Mononuclear cell (primary cell): ENCODE data around the gene LEFTY2. TPM values are rescaled to one million over a fixed set of nuclear protein-coding genes. Genes with fewer than 3 reads are reported as not detected.
A peak's percentile ranks its signal among the peaks of the same experiment; 100 is the strongest.

Experiments used
- H3K27me3 ChIP-seq: 2 replicates; pipeline ENCODE4 v1.6.0; 2011; ENCODE audit warnings: low read length, control low read depth; ENCODE audit not compliant: insufficient read depth
- H3K4me1 ChIP-seq: 2 replicates; pipeline ENCODE4 v1.5.1; 2011; ENCODE audit warnings: mild to moderate bottlenecking, low read length, control low read depth; ENCODE audit not compliant: insufficient read depth
- H3K4me3 ChIP-seq: 2 replicates; pipeline ENCODE4 v1.5.1; 2011; ENCODE audit warnings: mild to moderate bottlenecking, low read length, moderate library complexity
- H3K9me3 ChIP-seq: 2 replicates; pipeline ENCODE4 v1.5.1; 2011; ENCODE audit warnings: low read depth, mild to moderate bottlenecking, control low read depth, low read length
- total RNA-seq: library from RNA; depleted of rRNA; stranded (reverse); fragments of >200 nt; gene quantifications from one replicate; pipeline ENCODE4 v1.2.3, GENCODE V29; 2012

LEFTY2 gene
- total RNA-seq, 1 donor: not detected

DNA sequence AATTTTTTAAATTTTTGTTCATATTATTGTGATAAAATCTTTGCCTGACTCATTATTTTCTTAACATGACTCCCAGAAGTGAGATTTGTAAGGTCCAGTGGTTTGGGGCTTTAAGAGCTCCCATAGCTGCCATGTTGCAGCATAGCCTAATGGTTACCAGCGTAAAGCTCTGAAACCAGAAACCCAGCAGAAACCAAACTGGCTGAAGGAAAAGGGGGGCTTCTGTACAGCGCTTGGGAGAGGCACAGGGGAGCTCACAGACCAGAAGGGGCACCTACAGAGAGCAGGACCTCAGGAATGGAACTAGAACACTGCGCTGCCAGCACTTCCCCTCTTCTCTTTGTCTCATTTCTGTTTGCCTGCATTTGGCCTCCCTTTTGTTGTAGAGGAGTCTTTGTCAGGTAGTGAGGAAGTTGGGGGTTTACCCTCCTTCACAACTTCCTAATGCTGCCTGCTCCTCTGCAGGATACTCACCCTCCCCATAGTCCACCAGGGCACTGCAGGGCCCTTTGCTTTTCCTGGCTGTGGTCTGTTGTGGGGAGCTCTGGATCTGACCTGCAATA, 14.4 kb downstream of the LEFTY2 start:
- Histone ChIP-seq H3K4me1 (peaks cover 28% of the 10 kb centered on the region), H3K27me3 (no peaks in the 10 kb centered on the region), H3K4me3 (no peak overlapping the region), H3K9me3 (no peaks in the 10 kb centered on the region)

DNA sequence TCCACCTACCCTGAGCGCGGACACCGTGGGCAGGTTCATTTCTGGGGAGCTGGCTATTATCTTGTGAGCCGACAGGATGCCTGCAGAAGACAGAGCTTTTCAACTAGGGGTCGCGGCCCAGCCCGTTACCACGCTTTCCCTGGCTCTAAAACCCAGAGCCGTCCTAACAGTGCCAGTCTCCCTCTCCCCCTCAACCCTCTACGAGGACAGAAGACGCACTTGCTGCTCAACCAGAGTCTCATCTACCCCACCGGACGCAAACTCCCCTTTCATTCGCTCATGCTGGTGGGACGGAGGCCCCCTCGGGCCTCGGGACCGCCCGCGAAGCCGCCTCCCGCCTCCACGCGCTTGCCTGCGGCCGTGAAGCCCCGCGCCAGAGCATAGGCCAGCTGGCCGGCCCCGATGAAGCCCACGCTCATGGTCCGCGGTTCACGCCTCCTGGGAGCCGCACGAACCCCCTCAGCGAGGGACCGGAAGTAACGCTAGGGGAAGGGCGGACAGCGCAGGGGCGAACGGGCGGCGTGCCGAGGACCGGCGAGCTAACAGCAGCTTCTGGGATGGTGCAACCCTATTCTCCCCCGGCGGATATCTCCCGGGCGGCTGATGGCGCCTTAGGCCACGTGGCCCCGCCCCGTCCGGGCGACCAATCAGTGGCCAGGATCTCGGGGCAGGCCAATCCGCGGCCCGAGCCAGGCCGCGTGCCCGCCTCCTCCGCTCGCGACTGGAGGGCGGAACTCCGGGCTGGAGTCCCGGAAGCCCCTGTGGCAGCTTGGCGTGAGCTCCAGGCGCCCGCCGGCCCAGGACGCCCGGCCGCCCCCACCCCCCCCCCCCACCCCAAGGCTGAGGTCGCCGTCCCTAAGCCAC, 17.1 kb downstream of the LEFTY2 start, which contains the start of gene PYCR2:
TSS of gene PYCR2 (minus strand) at position 559 of the 864 bp plus-strand sequence. CDS start at position 419, 140 bp downstream.
- H3K4me3 ChIP-seq: peak within 1 kb of the TSS; percentile 95
- no peaks in the 10 kb centered on the region for H3K27me3 ChIP-seq
- peaks cover 28% of the 10 kb centered on the region for H3K4me1 ChIP-seq
- no peaks in the 10 kb centered on the region for H3K9me3 ChIP-seq

DNA sequence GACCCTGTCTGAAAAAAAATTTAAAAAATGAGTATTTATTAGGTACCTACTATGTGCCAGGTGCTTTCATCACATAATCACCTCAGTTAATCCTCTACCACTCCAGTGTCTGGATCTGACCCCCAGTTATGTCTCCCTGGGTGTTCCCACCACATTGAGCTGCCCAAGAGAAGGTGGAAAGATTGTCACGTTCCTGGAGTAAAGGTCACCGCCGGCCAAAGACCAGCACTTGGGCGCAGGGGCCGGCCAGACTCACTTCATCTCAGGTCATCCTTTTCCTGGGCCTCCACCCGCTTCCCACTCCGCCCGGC, 17.7 kb downstream of the LEFTY2 start:
- Histone ChIP-seq H3K4me1 (peaks cover 28% of the 10 kb centered on the region), H3K27me3 (no peaks in the 10 kb centered on the region), H3K4me3 (peak overlapping the region; percentile 95), H3K9me3 (no peaks in the 10 kb centered on the region)

DNA sequence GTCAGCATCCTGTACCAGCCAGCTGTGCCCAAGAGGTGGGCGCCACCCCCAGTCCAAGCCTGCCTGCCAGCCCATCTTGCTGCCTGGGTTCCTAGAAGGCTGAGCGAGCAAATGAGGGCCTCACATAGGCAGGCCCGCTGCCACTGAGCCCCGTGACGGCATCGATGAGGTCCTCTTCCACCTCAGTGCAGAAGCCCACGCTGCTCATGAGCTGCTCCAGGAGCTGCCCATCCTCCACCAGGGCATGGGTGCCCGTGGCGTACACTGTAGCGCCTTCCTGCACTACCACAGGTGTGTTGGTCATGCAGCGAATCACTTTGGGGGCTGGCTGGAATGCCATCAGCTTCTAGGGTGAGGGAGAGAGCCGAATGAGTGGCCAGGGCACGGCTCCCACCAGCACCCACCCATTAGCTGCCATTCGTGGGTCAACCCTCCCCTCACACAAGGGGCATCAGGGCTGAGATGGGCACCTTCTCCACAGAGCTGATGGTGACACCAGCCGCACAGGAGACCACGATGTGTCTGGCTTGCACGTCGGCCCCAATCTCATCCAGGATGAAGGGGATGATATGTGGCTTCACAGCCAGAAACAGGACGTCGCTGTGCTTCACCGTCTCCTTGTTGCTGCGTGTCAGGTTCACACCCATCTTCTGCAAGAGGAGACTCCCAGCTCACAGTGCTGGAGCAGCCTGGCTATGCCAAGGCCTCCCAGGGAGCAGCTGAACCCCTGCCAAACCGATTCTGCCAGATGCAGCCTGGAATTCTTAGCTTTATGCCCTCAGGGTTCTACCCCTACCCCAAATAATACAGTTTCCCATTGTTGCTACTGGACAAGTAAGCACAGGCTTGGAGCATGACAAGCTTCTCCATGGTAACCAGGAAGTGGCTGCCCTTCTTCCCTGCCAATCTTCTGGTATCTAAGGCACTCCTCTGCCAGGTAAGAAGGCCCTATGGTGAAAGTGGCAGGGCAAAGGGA, 19.0 kb downstream of the LEFTY2 start:
- Histone ChIP-seq H3K27me3 (no peaks in the 10 kb centered on the region), H3K4me1 (peaks cover 28% of the 10 kb centered on the region), H3K4me3 (no peak overlapping the region)

DNA sequence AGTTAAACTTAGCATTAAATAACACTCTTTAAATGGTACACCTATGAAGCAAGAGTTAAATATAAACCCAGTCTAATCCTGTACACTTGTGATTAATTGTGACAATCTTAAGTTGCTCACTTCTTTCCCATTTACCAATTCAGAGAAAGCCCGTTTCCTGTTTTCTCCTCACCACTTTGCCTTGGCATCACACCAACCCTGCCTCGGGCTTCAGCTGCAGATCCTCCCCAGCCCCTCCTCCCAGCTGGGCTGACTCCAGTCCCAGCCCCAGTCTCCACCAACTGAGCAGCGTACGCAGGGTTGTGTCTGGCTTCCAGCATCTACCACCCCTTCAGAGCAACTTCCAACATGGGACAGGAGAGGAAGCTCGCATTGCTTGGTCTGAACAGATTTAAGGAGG, 21.1 kb downstream of the LEFTY2 start:
- Histone ChIP-seq H3K4me3 (no peak overlapping the region), H3K27me3 (no peaks in the 10 kb centered on the region), H3K4me1 (peaks cover 19% of the 10 kb centered on the region), H3K9me3 (no peaks in the 10 kb centered on the region)

More for the DNA sequence above, 19.0 kb downstream of the LEFTY2 start:
- H3K9me3 ChIP-seq: no peaks in the 10 kb centered on the region

DNA sequence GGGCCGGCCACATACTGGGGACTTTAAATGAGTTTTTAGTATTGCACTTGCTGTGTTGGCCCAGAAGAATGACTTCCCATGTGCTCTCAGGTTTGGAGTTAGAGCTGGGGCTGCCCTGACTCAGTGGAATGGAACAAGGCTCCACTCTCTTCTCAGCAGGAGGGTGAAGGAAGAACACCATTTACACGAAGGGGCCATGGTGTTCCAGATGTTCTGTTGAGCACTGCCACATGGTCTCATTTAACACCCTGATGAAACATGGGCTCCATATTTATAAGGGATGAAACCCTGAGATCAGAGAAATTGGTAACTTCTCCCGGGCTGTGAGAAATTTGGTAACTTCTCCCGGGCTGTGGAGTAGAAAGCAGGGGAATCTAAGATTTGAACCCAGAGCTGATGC, 22.7 kb downstream of the LEFTY2 start:
- H3K4me1 ChIP-seq: peaks cover 10% of the 10 kb centered on the region
- H3K4me3 ChIP-seq: no peak overlapping the region
- H3K9me3 ChIP-seq: no peaks in the 10 kb centered on the region

DNA sequence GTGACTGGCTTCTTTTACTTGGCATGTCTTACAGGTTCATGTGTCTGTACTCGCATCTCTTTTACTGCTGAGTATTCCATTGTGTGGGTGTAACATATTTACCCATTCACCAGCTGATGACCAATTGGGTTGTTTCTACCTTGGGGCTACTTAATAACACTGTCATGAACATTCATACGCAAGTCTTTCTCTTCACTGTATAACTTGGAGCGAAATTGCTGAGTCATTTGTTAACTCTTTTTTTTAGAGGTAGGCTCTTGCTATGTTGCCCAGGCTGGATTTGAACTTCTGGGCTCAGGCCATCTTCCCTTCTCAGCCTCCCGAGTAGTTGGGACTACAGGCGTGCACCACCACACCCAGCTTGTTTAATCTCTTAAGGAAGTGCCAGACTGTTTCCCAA, 23.5 kb downstream of the LEFTY2 start:
- Histone ChIP-seq H3K4me3 (no peak overlapping the region), H3K9me3 (no peaks in the 10 kb centered on the region), H3K27me3 (no peaks in the 10 kb centered on the region), H3K4me1 (peaks cover 2% of the 10 kb centered on the region)

More for the DNA sequence above, 22.7 kb downstream of the LEFTY2 start:
- no peaks in the 10 kb centered on the region for H3K27me3 ChIP-seq

DNA sequence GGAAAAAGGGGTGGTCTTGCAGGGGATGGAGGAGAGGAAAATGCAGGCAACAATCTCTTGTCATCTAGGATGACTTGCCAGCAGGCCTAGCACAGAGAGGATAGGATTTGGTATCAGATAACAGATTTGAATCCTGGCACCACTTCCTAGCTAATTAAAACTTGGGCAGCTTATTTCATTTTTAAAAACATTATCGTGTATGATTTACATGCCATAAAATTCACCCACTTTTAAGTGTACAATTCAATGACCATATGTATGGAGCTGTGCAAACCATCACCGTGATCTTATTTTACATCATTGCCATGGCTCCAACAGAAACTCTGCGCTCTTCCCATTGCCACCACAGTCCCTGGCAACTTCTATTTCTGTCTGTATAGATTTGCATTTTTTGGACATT, 23.9 kb downstream of the LEFTY2 start:
- Histone ChIP-seq H3K27me3 (no peaks in the 10 kb centered on the region), H3K9me3 (no peaks in the 10 kb centered on the region), H3K4me3 (no peak overlapping the region), H3K4me1 (no peaks in the 10 kb centered on the region)

DNA sequence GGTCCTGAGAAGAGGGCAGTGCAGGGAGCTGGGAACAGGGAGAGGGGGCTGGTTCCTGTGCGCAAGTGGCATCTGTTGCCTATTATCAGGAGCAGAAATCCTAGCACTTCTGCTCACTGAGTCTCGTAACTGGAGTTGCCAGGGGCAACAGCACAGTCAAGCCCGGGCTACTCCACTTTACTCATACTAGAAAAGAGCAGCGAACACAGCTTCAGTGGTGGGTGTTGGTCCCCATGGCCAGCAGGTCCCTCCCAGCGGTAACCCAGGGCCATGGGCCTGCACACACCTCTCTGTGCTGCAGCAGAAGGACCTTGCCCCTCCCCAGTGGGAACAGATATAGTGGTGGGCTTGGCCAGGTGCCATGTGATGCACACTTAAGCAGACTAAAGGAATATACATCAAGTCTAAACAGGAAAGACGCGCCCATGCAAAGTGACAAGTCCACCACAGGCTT, 25.5 kb downstream of the LEFTY2 start:
- H3K9me3 ChIP-seq: no peaks in the 10 kb centered on the region
- H3K4me3 ChIP-seq: no peak overlapping the region
- H3K27me3 ChIP-seq: no peaks in the 10 kb centered on the region

DNA sequence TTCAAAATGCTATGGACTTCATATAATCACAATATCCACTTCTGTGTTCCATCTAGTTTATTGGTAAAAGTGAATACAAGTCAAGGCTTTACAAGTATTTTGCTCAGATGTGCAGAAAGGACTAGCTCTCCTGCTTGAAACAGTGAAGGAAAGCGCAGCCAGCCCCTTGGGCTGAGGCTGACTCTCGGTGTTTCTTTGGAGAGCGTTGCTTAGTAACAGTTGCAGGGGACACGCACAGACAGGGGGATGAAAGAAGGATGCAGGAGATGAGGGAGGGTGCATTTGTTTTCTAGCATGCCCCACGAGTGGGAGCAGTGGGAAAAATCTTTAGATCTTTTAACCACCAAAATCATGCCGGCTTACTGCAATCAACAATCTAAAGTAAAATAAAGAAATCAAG, 26.1 kb downstream of the LEFTY2 start:
- no peaks in the 10 kb centered on the region for H3K9me3 ChIP-seq
- H3K4me1 ChIP-seq: peaks cover 17% of the 10 kb centered on the region
- H3K27me3 ChIP-seq: no peaks in the 10 kb centered on the region
- H3K4me3 ChIP-seq: no peak overlapping the region

More for the DNA sequence above, 25.5 kb downstream of the LEFTY2 start:
- H3K4me1 ChIP-seq: peaks cover 11% of the 10 kb centered on the region

DNA sequence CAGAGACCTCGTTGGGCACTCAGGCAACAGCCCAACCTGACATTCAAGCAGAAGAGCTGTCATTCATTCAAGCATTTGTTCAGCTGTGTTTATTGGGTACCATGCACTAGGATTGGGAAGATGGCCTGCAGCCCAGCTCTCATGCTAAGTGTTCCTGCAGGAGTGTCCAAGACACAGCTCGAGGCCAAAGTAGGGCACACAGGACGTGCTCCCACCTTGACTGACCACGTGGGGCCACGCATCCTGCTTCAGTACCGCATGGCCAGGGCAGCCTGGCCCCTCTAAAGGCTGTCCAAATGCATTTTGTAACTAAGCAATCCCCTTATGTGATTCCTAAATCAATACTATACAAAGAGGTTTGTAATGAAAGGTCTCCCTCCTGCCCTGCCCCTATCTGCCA, 26.6 kb downstream of the LEFTY2 start:
- H3K27me3 ChIP-seq: no peaks in the 10 kb centered on the region

DNA sequence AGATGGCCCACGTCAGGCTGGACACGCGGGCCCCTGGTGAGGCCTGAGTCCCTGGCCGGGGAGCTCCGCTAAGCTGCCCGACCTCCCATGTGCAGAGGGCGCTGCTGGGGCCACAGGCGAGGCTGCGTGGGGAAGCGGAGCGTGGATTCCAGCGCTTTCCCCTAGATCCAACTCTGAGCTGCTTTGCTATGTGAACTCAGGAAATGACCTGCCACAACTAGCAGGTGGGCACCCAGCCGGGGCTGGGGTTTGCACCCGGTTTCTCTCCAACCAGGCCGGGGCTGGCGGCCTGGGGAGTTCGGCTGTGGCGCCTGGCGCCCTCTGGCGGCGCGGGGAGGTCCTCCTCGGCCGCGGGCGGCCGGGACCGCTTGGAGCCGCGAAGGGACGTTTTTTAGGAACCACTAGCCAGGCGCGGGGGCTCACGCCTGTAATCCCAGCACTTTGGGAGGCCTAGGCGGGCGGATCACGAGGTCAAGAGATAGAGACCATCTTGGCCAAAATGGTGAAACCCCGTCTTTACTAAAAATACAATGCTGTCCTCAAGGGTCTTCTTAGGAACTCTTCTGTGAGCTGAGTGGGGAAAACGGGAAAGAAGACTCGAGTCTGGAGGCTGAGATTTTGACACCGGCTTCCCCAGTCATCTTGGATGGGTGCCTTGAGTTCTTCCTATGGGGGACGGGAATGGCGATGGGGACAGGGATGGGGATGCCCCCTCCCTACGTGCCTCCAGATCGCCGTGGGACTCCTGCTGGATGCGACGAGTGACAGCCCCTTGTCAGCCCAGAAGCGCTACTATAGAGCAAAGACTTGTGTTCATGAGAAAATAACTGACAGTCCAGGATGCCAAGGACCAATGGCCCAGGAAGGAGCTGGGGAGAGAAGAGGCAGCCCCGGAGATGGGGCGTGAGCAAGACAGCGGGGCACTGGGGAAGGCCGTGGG, 29.6 kb downstream of the LEFTY2 start:
- Histone ChIP-seq H3K4me3 (no peak overlapping the region), H3K27me3 (no peaks in the 10 kb centered on the region), H3K4me1 (peaks cover 23% of the 10 kb centered on the region), H3K9me3 (no peaks in the 10 kb centered on the region)

More for the DNA sequence above, 26.6 kb downstream of the LEFTY2 start:
- no peaks in the 10 kb centered on the region for H3K9me3 ChIP-seq
- peaks cover 22% of the 10 kb centered on the region for H3K4me1 ChIP-seq
- H3K4me3 ChIP-seq: no peak overlapping the region

DNA sequence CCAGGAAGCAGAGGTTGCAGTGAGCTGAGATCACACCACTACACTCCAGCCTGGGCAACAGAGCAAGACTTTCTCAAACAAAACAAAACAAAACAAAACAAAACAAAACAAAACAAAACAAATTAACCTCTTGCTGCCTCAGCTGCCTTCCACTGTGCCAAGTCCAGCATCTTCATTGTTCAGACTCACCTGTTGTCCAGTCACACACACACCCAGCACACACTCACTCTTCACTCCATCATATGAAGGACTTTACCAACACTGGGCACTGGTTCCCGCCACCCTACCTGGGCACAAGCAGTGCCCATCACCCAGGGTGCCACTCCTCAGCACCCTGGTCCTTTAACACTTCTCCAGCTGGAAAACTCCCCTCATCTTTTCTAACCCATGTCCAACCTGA, 31.5 kb downstream of the LEFTY2 start:
- peaks cover 23% of the 10 kb centered on the region for H3K4me1 ChIP-seq
- no peaks in the 10 kb centered on the region for H3K9me3 ChIP-seq
- H3K27me3 ChIP-seq: no peaks in the 10 kb centered on the region
- H3K4me3 ChIP-seq: no peak overlapping the region

DNA sequence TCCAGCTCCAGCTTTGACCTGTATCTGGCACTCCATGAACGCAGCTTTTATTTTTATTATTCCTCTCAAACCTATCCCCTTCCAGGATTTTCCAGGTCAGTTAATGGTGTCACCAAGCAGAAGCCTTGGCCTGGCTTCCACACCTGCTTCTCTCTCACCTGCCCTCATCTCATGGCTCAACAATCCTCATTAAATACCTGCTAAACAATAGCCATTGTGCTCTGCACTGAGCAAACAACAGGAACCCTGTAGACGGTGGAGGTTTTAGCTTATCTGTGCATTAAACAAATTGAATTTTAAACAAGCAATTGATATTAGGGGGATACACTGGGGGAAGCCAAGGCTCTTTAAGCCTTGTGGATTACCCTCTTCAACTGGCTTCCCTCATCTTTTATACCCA, 32.2 kb downstream of the LEFTY2 start:
- Histone ChIP-seq H3K4me1 (peaks cover 23% of the 10 kb centered on the region), H3K9me3 (no peaks in the 10 kb centered on the region), H3K27me3 (no peaks in the 10 kb centered on the region), H3K4me3 (no peak overlapping the region)
